ENCODE results near the gene USP2.

The USP2 gene

DNA sequence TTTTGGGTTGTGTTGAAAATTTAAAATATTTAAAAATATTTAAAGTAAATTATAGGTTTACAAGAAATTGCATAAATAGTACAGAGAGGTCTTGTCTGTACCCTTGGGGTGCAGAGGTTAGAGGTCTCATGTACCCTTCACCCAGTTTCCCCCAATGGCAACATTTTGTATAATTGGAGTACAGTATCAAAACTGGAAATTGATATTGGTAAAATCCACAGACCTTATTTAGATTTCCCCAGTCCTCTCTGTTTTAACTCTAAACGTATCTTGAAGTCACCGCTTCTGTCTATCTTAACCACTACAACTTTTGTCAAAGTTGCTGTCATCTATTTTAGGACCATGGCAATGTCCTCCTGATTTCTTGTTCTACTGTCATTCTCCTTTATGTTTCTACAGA is 30.6 kb upstream of the USP2 start:
- H3K79me2 ChIP-seq (ENCODE audit: low read length) = no peaks in the 10 kb centered on the region
- no peaks in the 10 kb centered on the region for H3K4me1 ChIP-seq (ENCODE audit: low read length)
- TF ChIP-seq EZH2phosphoT487 (IDR thresholded peaks at IDR 0.05; ENCODE audit: low read length) = no peak
- no peak for TF ChIP-seq CTCF (IDR thresholded peaks at IDR 0.05; ENCODE audit: low read length)
- TF ChIP-seq EZH2 (optimal IDR thresholded peaks at IDR 0.05; ENCODE audit: low read depth, low read length) = no peak
- H3K36me3 ChIP-seq (replicated peaks; ENCODE audit: insufficient read depth, low read length) = no peaks in the 10 kb centered on the region
- H3K4me2 ChIP-seq (ENCODE audit: low read depth, low read length) = no peak overlapping the region
- no peaks in the 10 kb centered on the region for H3K27me3 ChIP-seq (replicated peaks; ENCODE audit: insufficient read depth, low read length)
- no peaks in the 10 kb centered on the region for H3K9me2 ChIP-seq (replicated peaks; ENCODE audit: insufficient read depth, low read length)
- H3K4me3 ChIP-seq (ENCODE audit: low read length) = no peak overlapping the region
- no peak overlapping the region for H2AFZ ChIP-seq (ENCODE audit: low read length)
- no peak overlapping the region for H3K27ac ChIP-seq (ENCODE audit: low read length)
- H3F3A ChIP-seq (ENCODE audit: insufficient read depth, low read length) = no peaks in the 10 kb centered on the region
- H4K20me1 ChIP-seq (ENCODE audit: insufficient read depth, low read length) = no peaks in the 10 kb centered on the region
- no peak for DNase-seq
- H3K9me3 ChIP-seq (replicated peaks; ENCODE audit: insufficient read depth, low read length) = no peaks in the 10 kb centered on the region
- H3K9ac ChIP-seq (ENCODE audit: low read length) = no peak overlapping the region

- Histone ChIP-seq H3K4me3 (ENCODE audit: low read length) (no peak overlapping the region), H3K27me3 (replicated peaks; ENCODE audit: insufficient read depth, low read length) (no peaks in the 10 kb centered on the region), H3K9me2 (replicated peaks; ENCODE audit: insufficient read depth, low read length) (no peaks in the 10 kb centered on the region), H3K9ac (ENCODE audit: low read length) (no peak overlapping the region), H3K4me1 (ENCODE audit: low read length) (no peaks in the 10 kb centered on the region), H3K4me2 (ENCODE audit: low read depth, low read length) (no peak overlapping the region), H3K27ac (ENCODE audit: low read length) (no peak overlapping the region), H4K20me1 (ENCODE audit: insufficient read depth, low read length) (no peaks in the 10 kb centered on the region), H3F3A (ENCODE audit: insufficient read depth, low read length) (no peaks in the 10 kb centered on the region), H2AFZ (ENCODE audit: low read length) (no peak overlapping the region), H3K9me3 (replicated peaks; ENCODE audit: insufficient read depth, low read length) (no peaks in the 10 kb centered on the region), H3K36me3 (replicated peaks; ENCODE audit: insufficient read depth, low read length) (no peaks in the 10 kb centered on the region), H3K79me2 (ENCODE audit: low read length) (no peaks in the 10 kb centered on the region)
- DNase-seq = no peak
- TF ChIP-seq CTCF (IDR thresholded peaks at IDR 0.05; ENCODE audit: low read length) (no peak), EZH2phosphoT487 (IDR thresholded peaks at IDR 0.05; ENCODE audit: low read length) (no peak)
Observed at GRCh38 chr11:119410501-119410900, 29.0 kb upstream of the USP2 start.

DNA sequence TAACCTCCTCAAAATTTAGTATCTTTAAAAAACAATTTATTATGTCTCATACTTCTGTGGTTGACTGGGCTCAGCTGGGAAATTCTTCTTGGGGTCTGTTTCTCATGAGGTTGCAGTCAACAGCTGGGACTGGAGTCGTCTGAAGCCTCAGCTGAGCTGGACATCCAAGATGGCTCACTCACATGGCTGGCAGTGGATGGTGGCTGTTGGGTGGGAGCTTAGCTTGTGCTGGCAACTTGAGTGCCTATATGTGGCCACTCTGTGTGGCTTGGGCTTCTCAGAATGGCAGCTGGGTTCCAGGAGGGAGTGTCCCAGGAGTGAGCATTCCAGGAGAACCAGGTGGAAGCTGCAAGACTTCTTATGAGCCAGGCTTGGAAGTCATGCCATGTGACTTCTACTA is 28.2 kb upstream of the USP2 start:
- Histone ChIP-seq H4K20me1 (ENCODE audit: insufficient read depth, low read length) (no peaks in the 10 kb centered on the region), H3K79me2 (ENCODE audit: low read length) (no peaks in the 10 kb centered on the region), H3K27ac (ENCODE audit: low read length) (no peak overlapping the region), H3K4me2 (ENCODE audit: low read depth, low read length) (no peak overlapping the region), H3K9me3 (replicated peaks; ENCODE audit: insufficient read depth, low read length) (no peaks in the 10 kb centered on the region), H3K9me2 (replicated peaks; ENCODE audit: insufficient read depth, low read length) (no peaks in the 10 kb centered on the region), H3F3A (ENCODE audit: insufficient read depth, low read length) (no peaks in the 10 kb centered on the region), H3K4me3 (ENCODE audit: low read length) (no peak overlapping the region), H2AFZ (ENCODE audit: low read length) (no peak overlapping the region), H3K9ac (ENCODE audit: low read length) (no peak overlapping the region), H3K27me3 (replicated peaks; ENCODE audit: insufficient read depth, low read length) (no peaks in the 10 kb centered on the region), H3K36me3 (replicated peaks; ENCODE audit: insufficient read depth, low read length) (no peaks in the 10 kb centered on the region), H3K4me1 (ENCODE audit: low read length) (no peaks in the 10 kb centered on the region)
- no peak for DNase-seq
- TF ChIP-seq CTCF (IDR thresholded peaks at IDR 0.05; ENCODE audit: low read length) (no peak), EZH2 (optimal IDR thresholded peaks at IDR 0.05; ENCODE audit: low read depth, low read length) (no peak), EZH2phosphoT487 (IDR thresholded peaks at IDR 0.05; ENCODE audit: low read length) (no peak)
